HG02981 (cell line): ENCODE results near the gene HADH.
"Not testable (repeated sequence)": the region's sequence is repeated elsewhere in the genome, so short reads cannot be mapped to it uniquely, and the experiment has no call there.

Experiments used
- ATAC-seq: cut with Tn5 transposase; IDR thresholded peaks from one replicate; pipeline ENCODE4 v1.9.1; 2021; ENCODE audit warnings: mild to moderate bottlenecking, moderate library complexity; ENCODE audit not compliant: unreplicated experiment

HADH gene

DNA sequence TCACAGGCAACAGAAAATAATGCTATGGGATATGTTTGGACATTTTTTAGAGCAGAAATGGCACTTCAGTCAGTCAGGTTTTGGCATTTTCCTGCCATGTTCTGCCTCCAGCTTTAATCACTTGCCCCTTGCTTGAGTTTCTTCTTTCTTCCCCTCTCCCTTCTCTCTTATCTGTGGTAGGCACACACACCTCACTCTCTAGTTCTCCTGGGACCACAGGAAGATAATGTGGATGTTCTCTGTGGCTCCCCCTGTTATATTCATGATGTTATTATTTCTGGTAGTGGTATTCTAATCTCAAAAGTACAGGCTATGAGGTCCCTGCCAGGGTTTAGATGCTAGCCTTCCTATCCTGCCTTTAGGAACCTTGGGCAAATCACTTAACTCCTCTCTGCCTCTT is 5.2 kb downstream of the HADH start:
- ATAC-seq, result no peak

DNA sequence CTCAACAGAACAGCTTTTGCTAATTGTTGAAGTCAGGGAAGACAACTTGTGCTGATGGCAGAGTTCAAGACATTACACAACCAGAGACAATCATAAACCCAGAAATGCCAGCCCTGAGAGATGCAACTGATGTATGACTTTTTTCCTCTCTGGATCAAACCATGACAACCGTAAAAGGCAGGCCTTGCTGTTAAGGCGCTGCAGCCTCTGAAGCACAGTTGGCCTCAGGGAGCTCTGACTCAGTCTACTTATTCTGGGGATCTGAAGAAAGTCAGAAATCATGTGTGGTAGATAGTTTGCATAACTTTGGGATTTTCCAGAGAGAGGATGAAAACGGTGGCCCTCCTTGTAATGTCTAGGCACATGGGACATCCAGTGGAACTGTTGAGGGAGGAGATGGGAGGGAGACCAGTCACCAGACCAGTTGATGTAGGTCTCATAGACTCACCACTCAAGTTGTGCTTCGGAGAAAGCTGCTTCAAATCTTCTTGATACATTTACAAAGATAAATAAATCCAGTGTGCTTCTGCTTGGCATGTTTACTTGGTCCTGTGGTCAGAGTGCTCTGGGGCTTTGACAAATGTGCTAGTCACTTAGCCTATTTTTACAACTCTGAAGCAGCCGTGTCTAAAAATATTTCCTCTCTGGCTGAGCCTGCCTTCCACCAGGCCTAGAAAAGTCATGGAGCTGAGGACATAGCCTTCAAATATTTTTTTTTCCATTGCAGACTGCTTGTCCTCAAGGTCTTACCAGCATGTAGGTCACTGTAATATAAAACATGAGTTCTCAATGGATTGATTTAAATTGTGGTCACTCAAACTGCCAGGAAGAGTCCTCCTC is 7.5 kb downstream of the HADH start:
- no peak for ATAC-seq

DNA sequence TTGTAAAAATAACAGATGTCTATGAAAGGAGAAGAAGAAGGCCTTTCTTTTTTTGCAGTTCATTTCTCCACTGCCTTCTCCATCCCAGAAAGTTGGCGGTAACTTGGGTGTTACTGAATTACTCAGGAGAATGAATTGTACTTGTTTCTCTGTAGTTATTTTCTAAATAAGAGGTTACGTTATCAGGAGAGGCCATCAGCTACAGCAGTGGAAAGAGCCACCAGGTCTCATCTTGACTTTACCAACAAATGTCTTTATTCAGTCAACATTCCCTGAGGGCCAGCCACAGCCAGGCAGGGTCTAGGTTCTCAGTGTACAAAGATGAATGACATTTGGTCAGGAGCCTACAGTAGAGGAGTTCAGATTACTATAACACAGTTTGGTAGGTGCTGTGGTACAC is 8.1 kb downstream of the HADH start:
- no peak for ATAC-seq

- ATAC-seq, result no peak
Observed at GRCh38 chr4:107999932-108000539, 10.3 kb downstream of the HADH start.

DNA sequence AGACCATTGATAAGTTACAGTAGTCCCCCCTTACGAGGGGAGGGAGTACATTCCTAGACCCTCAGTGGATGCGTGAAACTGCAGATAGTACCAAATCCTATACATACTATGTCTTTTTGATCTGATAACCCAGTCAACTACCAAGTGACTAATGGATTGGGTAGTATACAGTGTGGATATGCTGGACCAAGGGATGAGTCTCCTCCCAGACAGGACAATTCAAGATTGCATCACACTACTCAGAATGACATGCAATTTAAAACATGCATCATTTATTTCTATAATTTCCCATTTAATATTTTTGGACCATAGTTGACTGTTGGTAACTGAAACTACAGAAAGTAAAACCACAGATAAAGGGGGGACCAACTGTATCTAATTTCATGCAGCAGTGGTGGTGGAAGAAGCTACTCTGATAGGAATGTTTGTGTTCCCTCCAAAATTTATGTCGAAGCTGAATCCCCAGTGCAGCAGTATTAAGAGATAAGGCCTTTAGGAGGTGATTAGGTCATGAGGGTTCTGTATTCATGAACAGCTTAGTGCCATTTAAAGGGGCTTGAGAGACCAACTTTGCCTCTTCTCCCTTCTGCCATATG is 11.9 kb downstream of the HADH start:
- no peak for ATAC-seq

DNA sequence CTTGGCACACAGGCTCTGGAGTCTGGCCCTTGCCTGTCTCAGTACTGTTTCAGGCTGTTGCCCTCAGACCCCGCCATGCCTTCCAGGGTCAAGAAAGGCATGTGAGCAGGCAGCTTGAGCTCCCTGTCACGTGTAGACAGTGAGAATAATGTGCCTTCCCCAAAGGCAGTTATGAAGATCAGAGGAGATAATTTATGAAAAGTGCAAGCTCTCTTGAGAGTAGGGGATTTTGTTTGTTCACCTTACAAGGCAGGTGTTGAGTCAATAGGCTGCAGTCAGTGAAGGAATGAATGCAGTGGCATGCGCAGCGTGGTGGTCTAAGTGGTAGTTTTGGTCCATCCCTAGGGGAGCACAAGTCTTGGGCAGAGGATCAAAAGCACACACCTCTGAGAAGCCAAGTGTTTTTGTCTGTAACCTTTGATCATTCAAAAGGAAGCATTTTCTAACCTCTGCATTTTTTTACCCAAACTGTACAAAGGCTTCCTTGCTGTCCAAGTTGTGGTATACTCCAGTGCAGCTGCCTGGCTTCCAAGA is 14.4 kb downstream of the HADH start:
- ATAC-seq, result peak; percentile 48

- ATAC-seq, result no peak
Observed at GRCh38 chr4:108004646-108005045, 15.0 kb downstream of the HADH start.

DNA sequence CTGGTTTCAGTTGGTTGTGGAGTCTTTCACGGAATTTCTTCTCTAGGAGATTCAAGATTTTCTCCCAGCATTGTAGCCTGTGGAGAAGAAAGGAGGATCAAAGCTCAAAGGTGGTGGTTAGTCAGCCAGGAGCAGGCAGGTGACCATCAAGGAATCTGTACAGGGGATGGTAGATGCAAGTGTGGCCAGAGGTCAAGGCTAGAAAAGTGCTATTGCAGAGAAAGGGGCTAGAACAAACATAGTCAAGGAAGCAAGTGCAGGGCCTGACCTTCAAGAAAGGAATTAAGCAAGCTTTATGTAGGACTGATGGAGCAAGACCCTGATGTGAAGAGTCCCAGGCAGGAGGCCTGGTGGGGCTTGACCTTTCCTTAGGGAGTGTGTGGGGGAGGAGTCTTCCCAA is 16.1 kb downstream of the HADH start:
- ATAC-seq, result no peak

DNA sequence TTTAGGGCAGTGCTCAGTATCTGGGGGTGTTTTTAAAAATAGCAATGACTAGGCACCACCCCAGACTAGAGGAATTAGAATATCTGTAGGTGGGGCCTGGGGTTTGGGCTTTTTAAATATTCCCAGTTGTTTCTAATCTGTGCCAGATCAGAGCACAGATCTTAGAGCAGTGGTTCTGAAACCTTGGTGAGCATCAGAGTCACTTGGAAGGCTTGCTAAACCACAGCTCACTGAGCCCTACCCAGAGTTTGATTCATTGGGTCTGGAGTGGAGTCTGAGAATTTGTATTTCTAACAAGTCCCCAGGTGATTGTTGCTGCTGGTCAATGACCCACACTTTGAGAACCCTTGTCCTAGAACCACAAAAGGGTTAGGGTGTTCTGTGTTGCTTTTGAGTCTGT is 16.7 kb downstream of the HADH start:
- no peak for ATAC-seq

DNA sequence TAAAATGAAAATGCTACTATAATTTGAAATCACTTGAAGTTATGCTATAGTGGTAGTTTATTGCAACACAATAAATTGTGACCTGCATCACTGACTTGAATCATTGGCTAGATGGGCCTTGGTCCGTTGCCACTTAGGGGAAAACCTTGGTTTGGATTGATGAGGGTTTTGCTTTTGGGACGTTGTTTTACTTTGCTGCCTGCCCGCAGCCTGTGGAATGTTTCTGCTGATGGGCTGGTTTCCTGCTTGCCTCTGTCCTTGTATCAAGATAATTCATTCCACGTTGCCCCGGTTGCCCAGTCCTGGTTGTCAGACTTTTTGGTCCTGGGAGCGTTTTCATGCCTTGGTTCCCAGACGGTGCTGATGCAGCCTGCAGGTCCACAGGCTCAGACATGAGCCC is 18.3 kb downstream of the HADH start:
- ATAC-seq, result no peak

- ATAC-seq, result no peak
Observed at GRCh38 chr4:108008721-108009120, 19.0 kb downstream of the HADH start.

GRCh38 chr4:108010167-108010566 is 20.5 kb downstream of the HADH start:
- no peak for ATAC-seq

- ATAC-seq, result not testable (repeated sequence)
Observed at GRCh38 chr4:108012382-108012781, 22.7 kb downstream of the HADH start.

GRCh38 chr4:108013327-108013726 is 23.6 kb downstream of the HADH start:
- no peak for ATAC-seq

- ATAC-seq, result no peak
Observed at GRCh38 chr4:108013955-108014354, 24.3 kb downstream of the HADH start.

DNA sequence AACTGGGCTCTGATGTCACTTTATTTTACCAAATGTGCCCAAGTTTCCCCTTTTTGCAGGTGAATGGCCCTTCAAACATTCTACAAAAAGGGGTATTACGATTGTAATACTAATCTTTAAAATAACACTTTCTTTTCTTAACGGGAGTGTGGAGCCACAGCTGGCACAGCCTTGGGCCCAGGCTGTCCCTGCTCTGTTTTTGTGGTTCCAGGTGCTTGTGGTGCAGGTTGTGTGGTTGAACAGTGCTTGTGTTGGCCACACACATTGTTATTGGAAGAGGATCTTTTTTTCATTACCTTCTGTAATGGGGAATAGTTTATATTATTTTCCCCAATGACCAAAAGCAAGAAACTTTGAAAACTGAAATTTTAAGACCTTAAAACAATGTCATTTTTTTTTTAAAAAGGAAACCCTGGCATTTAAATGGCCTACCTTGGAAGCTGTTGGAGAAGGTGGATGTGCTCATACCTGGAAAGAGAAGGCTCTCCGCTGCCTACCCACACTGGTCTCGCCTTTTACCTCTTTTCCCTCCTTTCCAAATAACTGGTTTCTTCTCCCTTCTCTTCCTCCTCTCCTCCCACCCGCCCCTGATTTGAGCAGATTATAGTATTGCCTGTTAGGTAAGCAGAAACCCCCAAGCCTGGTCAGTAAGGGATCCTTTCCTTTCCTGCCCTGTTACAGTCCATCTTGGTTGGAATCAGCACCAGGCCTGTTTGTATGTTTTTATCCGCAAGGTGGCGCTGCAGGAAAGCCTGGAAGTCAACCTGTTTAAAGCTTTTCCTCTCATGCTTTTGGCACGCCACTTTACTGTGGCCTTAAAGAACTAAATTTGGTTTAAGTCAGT is 28.6 kb downstream of the HADH start:
- peak; percentile 79 for ATAC-seq

DNA sequence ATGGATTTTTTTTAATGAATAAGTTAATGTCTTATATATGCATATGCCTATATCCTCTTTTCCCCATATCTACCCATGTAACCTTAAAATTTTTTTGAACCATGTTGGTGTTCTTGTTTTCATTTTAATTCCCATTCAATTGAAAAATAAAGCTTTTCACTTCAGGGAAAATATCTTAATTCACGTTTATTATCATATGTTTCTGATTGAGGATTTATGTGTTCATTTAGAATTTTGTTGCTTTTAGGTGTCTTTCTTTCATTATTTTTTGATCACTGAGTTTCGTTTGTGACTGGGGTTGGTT is 29.1 kb downstream of the HADH start:
- no peak for ATAC-seq

- no peak for ATAC-seq
Observed at GRCh38 chr4:108024085-108024877, 34.6 kb downstream of the HADH start.

GRCh38 chr4:108024878-108025165 is 35.1 kb downstream of the HADH start:
- no peak for ATAC-seq

DNA sequence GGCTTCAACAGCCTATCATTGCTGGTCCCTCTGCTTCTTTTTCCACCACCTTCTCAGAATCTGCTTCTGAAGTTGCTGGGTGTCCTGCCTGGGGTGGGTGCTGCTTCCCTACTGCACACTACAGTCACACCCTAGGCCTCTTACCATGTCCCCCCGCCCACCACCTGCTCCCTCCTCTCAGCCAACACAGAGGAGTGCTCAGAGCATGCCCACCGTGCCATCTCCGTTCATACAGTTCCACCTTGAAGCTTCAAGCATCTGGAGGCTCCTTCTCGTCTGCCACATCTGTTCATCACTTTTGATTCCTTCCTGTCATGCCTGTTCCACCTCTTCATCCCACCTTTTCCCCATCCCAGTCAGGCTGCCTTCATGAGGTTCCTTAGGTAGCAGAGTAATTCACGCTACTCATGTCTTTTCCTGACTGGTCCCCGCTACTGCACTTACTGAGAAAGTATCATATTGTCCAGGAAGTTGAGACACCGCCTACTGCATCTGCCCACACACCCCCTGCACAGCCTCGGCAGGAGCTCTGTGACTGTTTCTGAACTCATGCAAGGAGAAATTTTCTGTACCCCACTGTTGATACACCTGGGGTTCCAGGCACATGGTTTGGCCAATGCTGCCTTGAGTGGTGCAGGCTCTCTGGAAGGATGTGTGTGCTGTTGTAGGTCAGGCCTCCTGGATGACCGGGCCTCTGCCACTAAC is 39.5 kb downstream of the HADH start:
- no peak for ATAC-seq
